ENCODE results near the gene CLMP. TPM values are rescaled to one million over a fixed set of nuclear protein-coding genes. Genes with fewer than 3 reads are reported as not detected.

The CLMP gene
- total RNA-seq, 1 donor from 2014 or later = 24.2 TPM

DNA sequence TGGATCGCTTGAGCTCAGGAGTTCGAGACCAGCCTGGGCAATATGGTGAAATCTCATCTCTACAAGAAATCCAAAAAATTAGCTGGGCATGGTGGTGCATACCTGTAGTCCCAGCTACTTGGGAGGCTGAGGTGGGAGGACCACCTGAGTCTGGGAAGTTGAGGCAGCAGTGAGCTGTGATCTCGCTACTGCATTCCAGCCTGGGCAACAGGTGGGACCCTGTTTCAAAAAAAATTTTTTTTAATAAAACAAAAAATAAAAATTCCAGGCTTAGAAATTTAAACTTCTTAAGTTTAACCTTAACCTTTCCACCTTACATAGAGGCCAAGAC lies 21.2 kb downstream of the CLMP start:
- no peak overlapping the region for H3K4me3 Mint-ChIP-seq (ENCODE audit: unreplicated experiment)
- TF ChIP-seq, protein P1, sequence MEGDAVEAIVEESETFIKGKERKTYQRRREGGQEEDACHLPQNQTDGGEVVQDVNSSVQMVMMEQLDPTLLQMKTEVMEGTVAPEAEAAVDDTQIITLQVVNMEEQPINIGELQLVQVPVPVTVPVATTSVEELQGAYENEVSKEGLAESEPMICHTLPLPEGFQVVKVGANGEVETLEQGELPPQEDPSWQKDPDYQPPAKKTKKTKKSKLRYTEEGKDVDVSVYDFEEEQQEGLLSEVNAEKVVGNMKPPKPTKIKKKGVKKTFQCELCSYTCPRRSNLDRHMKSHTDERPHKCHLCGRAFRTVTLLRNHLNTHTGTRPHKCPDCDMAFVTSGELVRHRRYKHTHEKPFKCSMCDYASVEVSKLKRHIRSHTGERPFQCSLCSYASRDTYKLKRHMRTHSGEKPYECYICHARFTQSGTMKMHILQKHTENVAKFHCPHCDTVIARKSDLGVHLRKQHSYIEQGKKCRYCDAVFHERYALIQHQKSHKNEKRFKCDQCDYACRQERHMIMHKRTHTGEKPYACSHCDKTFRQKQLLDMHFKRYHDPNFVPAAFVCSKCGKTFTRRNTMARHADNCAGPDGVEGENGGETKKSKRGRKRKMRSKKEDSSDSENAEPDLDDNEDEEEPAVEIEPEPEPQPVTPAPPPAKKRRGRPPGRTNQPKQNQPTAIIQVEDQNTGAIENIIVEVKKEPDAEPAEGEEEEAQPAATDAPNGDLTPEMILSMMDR (IDR thresholded peaks at IDR 0.05; ENCODE audit: partially characterized antibody, unreplicated experiment) = no peak
- peaks cover 1% of the 10 kb centered on the region for H3K9me3 Mint-ChIP-seq (ENCODE audit: unreplicated experiment)
- peaks cover 39% of the 10 kb centered on the region for H3K4me1 Mint-ChIP-seq (ENCODE audit: low read depth, unreplicated experiment)
- DNase-seq = no peak
- H3K27me3 Mint-ChIP-seq (ENCODE audit: unreplicated experiment) = no peaks in the 10 kb centered on the region
- no peak overlapping the region for H3K27ac Mint-ChIP-seq (ENCODE audit: unreplicated experiment)
- no peaks in the 10 kb centered on the region for H3K36me3 Mint-ChIP-seq (ENCODE audit: unreplicated experiment)

DNA sequence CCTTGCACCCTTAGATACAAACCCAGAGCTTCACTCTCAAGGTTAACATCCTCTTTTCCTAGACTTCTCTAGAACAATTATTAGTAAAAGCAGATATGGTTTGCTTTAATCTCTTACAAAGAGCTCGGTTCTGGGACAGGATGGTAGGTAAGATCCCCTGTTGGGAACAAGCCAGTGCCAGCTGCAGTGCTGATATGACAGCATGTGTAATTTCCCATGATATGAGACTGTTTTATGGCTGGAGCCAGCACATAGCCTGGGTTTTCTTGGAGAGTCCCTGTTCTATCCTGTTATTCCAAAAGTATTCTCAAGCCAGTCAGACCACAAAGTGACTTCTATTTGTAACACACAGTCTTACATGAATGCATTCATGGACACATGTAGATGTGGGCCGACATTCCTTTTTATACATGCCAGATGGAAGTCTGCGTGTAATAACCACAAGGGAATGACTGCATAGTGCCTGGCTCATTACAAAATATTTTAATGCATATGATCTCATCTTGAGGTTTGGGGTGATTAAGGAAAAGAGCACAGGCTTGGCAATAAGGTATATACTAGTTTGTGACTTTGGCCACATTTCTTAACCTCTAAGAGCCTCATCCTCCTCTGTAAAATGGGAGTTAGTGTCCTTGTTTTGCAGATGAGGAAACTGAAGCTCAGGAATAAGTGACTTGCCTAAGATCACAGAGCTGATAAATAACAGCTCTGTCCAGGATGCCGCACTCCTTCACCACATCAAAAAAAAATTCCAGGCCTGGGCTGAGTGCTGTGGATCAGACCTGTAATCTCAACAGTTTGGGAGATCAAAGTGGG lies 21.8 kb downstream of the CLMP start:
- TF ChIP-seq, protein P1 (IDR thresholded peaks at IDR 0.05; ENCODE audit: partially characterized antibody, unreplicated experiment) = no peak
- Mint-ChIP-seq H3K4me3 (ENCODE audit: unreplicated experiment) (no peak overlapping the region), H3K4me1 (ENCODE audit: low read depth, unreplicated experiment) (peaks cover 43% of the 10 kb centered on the region), H3K27me3 (ENCODE audit: unreplicated experiment) (no peaks in the 10 kb centered on the region), H3K36me3 (ENCODE audit: unreplicated experiment) (no peaks in the 10 kb centered on the region), H3K9me3 (ENCODE audit: unreplicated experiment) (peaks cover 6% of the 10 kb centered on the region), H3K27ac (ENCODE audit: unreplicated experiment) (no peak overlapping the region)
- DNase-seq = no peak

DNA sequence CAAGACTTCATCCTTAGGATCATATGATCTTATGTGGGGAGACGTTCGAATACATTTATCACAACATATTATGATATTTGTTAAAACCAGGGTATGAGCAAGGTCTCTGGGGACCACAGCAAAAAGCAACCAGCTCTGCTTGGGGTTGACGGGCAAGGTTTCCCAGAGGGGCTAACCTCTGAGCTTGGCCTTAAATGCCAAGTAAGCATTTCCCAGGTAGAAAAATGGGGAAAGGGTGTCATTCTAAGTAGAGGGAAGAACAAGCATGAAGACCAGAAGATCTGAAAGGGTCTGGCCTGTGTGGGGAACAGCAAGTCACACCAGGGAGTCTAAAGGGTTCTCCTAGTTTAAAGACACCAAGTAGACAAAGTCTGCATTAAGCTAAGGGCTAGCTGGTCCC lies 24.1 kb downstream of the CLMP start:
- no peak overlapping the region for H3K4me3 Mint-ChIP-seq (ENCODE audit: unreplicated experiment)
- no peaks in the 10 kb centered on the region for H3K36me3 Mint-ChIP-seq (ENCODE audit: unreplicated experiment)
- TF ChIP-seq, protein P1 (IDR thresholded peaks at IDR 0.05; ENCODE audit: partially characterized antibody, unreplicated experiment) = no peak

DNA sequence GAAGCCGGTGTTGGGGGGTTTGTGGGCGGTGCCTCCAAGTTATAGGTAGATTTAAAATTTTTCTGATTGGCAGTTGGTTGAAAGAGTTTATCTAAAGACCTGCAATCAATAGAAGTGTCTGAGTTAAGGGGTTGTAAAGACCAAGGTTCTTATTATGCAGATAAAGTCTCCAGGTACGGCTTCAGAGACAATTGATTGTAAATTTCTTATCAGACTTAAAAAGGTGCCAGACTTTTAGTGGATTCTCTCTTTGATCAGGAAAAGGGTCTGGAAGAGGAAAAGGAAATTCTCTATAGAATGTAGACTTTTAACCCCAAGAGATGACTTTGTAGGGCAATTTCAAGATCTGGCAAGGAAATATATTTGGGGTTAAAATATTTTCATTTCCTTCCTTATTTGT lies 25.2 kb downstream of the CLMP start:
- peaks cover 52% of the 10 kb centered on the region for H3K4me1 Mint-ChIP-seq (ENCODE audit: low read depth, unreplicated experiment)
- no peaks in the 10 kb centered on the region for H3K36me3 Mint-ChIP-seq (ENCODE audit: unreplicated experiment)
- peak overlapping the region; percentile 93 for H3K27ac Mint-ChIP-seq (ENCODE audit: unreplicated experiment)
- peaks cover 2% of the 10 kb centered on the region for H3K27me3 Mint-ChIP-seq (ENCODE audit: unreplicated experiment)
- no peak overlapping the region for H3K4me3 Mint-ChIP-seq (ENCODE audit: unreplicated experiment)
- peaks cover 6% of the 10 kb centered on the region for H3K9me3 Mint-ChIP-seq (ENCODE audit: unreplicated experiment)
- TF ChIP-seq, protein P1 (IDR thresholded peaks at IDR 0.05; ENCODE audit: partially characterized antibody, unreplicated experiment) = no peak
- DNase-seq = no peak

More for the DNA sequence above, 24.1 kb downstream of the CLMP start:
- Mint-ChIP-seq H3K9me3 (ENCODE audit: unreplicated experiment) (peaks cover 6% of the 10 kb centered on the region), H3K27ac (ENCODE audit: unreplicated experiment) (peak overlapping the region; percentile 57), H3K4me1 (ENCODE audit: low read depth, unreplicated experiment) (peaks cover 46% of the 10 kb centered on the region), H3K27me3 (ENCODE audit: unreplicated experiment) (peaks cover 2% of the 10 kb centered on the region)
- DNase-seq = no peak

DNA sequence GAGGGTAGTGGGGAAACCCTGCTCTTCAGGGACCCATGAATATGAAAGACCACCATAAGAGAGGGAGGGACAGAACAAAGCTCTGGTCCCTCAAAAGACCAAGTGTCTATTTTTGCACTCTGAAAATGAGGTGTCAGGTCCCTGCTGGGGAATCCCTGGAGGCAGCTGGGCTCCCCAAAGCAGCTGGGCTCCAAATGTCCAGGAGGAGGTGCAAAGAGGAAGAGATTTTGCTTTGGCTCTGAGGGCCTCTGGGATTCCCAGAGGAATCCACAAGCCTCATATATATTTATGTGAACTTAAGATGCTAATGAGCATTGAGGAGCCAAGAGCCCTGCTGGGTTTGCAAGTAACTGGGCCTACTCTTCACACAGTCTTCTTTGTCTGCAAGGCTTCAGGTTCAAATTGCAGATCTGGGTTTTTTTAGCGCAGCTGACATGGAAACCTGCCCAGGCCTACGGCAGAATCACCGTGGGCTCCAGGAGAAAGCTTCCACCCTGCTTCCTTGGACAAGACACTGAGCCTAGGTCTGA lies 26.0 kb downstream of the CLMP start:
- H3K36me3 Mint-ChIP-seq (ENCODE audit: unreplicated experiment) = no peaks in the 10 kb centered on the region
- peaks cover 6% of the 10 kb centered on the region for H3K9me3 Mint-ChIP-seq (ENCODE audit: unreplicated experiment)
- peak overlapping the region; percentile 93 for H3K27ac Mint-ChIP-seq (ENCODE audit: unreplicated experiment)
- H3K4me3 Mint-ChIP-seq (ENCODE audit: unreplicated experiment) = peak overlapping the region; percentile 76
- peaks cover 2% of the 10 kb centered on the region for H3K27me3 Mint-ChIP-seq (ENCODE audit: unreplicated experiment)
- H3K4me1 Mint-ChIP-seq (ENCODE audit: low read depth, unreplicated experiment) = peaks cover 44% of the 10 kb centered on the region
- peak; percentile 46 for DNase-seq
- TF ChIP-seq, protein P1 (IDR thresholded peaks at IDR 0.05; ENCODE audit: partially characterized antibody, unreplicated experiment) = no peak

Measured in glutamatergic neuron (in vitro differentiated cells).